Ovary (tissue), 9 donors: ENCODE measurements around the gene PLCL1. TPM values are rescaled to one million over a fixed set of nuclear protein-coding genes. Genes with fewer than 3 reads are reported as not detected.

ENCODE experiments used
- DNase-seq, 5 donors: peaks; one replicate each; pipeline ENCODE4 v3.0.0-alpha.2; 2019 to 2020
- H3K27ac ChIP-seq, 2 donors: fragments of 200-600 bp; one replicate each; pipeline versions ENCODE4 v1.5.1 to v1.8.0; 2019 to 2022
- H3K27me3 ChIP-seq: fragments of 200-600 bp; one replicate; pipeline ENCODE4 v1.8.0; 2022
- H3K36me3 ChIP-seq: fragments of 200-600 bp; sonication (generic); one replicate; pipeline ENCODE4 v1.5.1; 2019
- H3K4me1 ChIP-seq: one replicate; pipeline ENCODE4 v1.8.1; 2013; ENCODE audit warnings: mild to moderate bottlenecking, moderate library complexity; ENCODE audit not compliant: insufficient read depth
- H3K4me3 ChIP-seq: fragments of 200-600 bp; sonication (generic); one replicate; pipeline ENCODE4 v1.5.1; 2017
- H3K9me3 ChIP-seq, 2 donors: fragments of 200-600 bp in 1 of 2; sonication (generic) in 1 of 2; one replicate each; pipeline versions ENCODE4 v1.5.1 to v1.8.1; 2013 to 2019; ENCODE audit warnings: mild to moderate bottlenecking in 1 of 2, moderate library complexity in 1 of 2
- EP300 ChIP-seq: sonication (generic); formaldehyde crosslinking; IDR thresholded peaks from one replicate; pipeline ENCODE4 v1.6.1; 2017; ENCODE audit warnings: antibody characterized with exemption
- POLR2A ChIP-seq: fragments of 450-650 bp; IDR thresholded peaks from one replicate; pipeline ENCODE4 v1.6.1; 2017; ENCODE audit warnings: antibody characterized with exemption, mild to moderate bottlenecking, moderate library complexity
- WGBS, 3 donors: extraction: QIAGEN DNeasy Blood & Tissue Kit in 1 of 3; methylation state at CpG; one replicate each; pipeline versions ENCODE4 v1.1.5 to v1.1.7; 2013 to 2017; 5-methylcytosine and 5-hydroxymethylcytosine counted together
- intact Hi-C, 4 donors: fragments of 100-400 bp; cut with DNase I; formaldehyde crosslinking; loops; one replicate each; pipeline versions ENCODE4 v1.11.0 to v1.15.1; 2022 to 2023
- polyA plus RNA-seq, 2 donors: library from polyadenylated mRNA; stranded (reverse); fragments of 200-250 nt in 1 of 2; fragments of 350-450 nt in 1 of 2; fragmentation: Illumina TruSeq in 1 of 2; extraction: RNeasy Lipid Tissue Mini Kit (QIAGEN cat#74804) in 1 of 2; gene quantifications; one replicate each; pipeline ENCODE4 v1.2.3, GENCODE V29; 2013 to 2014
- total RNA-seq, 7 donors: library from RNA; depleted of rRNA in 2 of 7; stranded (reverse); fragments of >200 nt in 2 of 7; fragmentation: NEBNext Ultra II Directional in 3 of 7; extraction: Animal tissue kit (Norgen Biotek cat#: 25700) in 3 of 7; gene quantifications; one replicate each; pipeline versions ENCODE4 v1.1.0 to v1.2.4, GENCODE V29; 2016 to 2023
- TF ChIP-seq, protein P1 (sequence below), 3 donors: fragments of 450-650 bp in 2 of 3; fragments of 200-600 bp in 1 of 3; IDR thresholded peaks; one replicate each; pipeline versions ENCODE4 v1.5.1 to v1.8.0; 2016 to 2022; ENCODE audit warnings: antibody characterized with exemption in 3 of 3, mild to moderate bottlenecking in 1 of 3
- donor health status: DM: no; HTN: no; CAD: no; lungs with moderate emphysema.
- donor health status: DM: no; HTN: no; CAD: no.
- donor health status: Bipolar disorder and iron deficiency.
- donor health status: DM: yes; HTN: yes; CAD: no.
- donor health status: DM: no; HTN: no; CAD: no.
- donor health status: DM: yes; HTN: yes; CAD: no.

The PLCL1 gene
- total and polyA plus RNA-seq, 9 donors = 8.4 to 17.9 (median 11.1) TPM

DNA sequence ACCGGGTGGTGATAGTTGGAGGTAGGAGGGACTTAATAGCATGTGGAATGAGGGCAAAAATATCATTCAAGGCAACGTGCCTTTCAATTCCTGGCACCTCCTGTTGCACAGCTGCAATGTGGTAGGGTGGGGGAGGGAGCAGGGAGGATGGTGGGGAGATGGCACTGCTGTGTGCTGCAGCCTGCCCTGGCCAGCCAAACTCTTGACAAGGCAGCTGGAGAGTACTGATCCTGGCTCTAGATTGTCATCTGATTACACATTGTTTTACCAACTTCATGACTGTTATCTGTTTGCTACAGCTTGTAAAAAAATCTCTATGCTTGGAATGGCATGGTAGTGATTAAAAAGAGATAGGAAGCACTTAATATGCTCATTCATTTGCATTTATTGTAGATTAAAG lies 47.7 kb downstream of the PLCL1 start:
- Histone ChIP-seq H3K4me3 (no peak overlapping the region), H3K27ac (no peak overlapping the region), H3K9me3 (no peaks in the 10 kb centered on the region), H3K4me1 (peaks cover 9% of the 10 kb centered on the region), H3K36me3 (no peaks in the 10 kb centered on the region), H3K27me3 (no peaks in the 10 kb centered on the region)
- intact Hi-C loops = no loop called here
- no peak for DNase-seq
- TF ChIP-seq EP300 (no peak), POLR2A (no peak)
- TF ChIP-seq, protein P1, sequence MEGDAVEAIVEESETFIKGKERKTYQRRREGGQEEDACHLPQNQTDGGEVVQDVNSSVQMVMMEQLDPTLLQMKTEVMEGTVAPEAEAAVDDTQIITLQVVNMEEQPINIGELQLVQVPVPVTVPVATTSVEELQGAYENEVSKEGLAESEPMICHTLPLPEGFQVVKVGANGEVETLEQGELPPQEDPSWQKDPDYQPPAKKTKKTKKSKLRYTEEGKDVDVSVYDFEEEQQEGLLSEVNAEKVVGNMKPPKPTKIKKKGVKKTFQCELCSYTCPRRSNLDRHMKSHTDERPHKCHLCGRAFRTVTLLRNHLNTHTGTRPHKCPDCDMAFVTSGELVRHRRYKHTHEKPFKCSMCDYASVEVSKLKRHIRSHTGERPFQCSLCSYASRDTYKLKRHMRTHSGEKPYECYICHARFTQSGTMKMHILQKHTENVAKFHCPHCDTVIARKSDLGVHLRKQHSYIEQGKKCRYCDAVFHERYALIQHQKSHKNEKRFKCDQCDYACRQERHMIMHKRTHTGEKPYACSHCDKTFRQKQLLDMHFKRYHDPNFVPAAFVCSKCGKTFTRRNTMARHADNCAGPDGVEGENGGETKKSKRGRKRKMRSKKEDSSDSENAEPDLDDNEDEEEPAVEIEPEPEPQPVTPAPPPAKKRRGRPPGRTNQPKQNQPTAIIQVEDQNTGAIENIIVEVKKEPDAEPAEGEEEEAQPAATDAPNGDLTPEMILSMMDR (IDR thresholded peaks at IDR 0.05) = no peak
- 25 to 60% (median 31%) methylated on average over 2 of the region's 2 CpGs for WGBS, 3 donors

DNA sequence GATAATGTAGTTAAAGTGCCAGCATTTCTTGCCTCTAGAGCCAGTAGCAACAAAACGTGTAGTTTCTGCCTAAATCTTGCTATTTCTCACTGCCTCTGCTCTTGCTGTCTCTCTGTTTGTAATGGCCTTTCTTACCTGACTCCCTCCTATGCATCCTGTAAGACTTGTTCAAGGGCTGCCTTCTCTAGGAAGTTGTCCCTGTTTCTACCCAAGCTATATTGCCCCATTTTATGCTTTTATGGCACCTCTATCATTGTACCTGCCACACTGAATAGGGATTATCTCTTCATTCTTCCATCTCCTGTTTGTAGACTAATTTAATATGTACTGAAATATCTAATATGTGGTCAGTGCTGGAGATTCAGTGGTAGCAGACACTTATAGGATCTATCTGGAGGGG lies 49.2 kb downstream of the PLCL1 start:
- DNase-seq = no peak
- Histone ChIP-seq H3K4me1 (peaks cover 9% of the 10 kb centered on the region), H3K4me3 (no peak overlapping the region), H3K9me3 (no peaks in the 10 kb centered on the region), H3K36me3 (no peaks in the 10 kb centered on the region), H3K27ac (no peak overlapping the region), H3K27me3 (no peaks in the 10 kb centered on the region)
- intact Hi-C loops = no loop called here
- WGBS, 3 donors = 61 to 91% (median 78%) methylated on average over 1 of the region's 1 CpG
- TF ChIP-seq POLR2A = no peak
- no peak for TF ChIP-seq EP300
- TF ChIP-seq, protein P1 (IDR thresholded peaks at IDR 0.05) = no peak

DNA sequence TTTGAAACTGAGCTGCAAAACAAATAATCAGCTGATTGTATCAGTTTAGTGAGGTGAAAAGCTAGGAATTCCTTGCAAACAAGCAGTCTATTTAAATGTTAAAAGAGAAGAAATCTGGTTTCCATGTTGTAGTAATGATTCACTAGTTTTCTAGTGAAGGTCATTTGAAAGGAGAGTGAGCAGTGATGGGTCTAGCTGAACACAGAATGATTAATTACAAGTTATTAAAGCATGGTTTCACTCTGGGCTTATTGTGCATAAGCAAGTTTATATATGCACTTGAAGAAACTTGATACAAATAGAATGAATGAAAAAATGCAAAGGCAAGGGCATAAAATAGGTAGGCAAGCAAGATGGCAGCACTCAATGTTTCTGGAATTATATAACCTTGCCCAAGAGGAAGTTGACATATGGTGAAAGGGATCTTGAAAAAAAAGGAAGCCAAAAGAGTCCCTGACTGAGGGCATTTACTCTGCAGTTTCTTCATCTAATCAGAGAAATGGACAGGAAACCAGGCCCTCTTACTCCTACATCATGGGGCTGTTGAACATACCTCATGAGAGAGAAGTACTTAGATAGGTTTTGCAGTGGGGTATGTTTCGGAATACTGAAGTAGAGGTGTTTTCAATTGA lies 53.2 kb downstream of the PLCL1 start:
- Histone ChIP-seq H3K27ac (no peak overlapping the region), H3K27me3 (no peaks in the 10 kb centered on the region), H3K4me1 (peaks cover 2% of the 10 kb centered on the region), H3K9me3 (no peaks in the 10 kb centered on the region), H3K36me3 (no peaks in the 10 kb centered on the region), H3K4me3 (no peak overlapping the region)
- intact Hi-C loops = no loop called here
- no peak for DNase-seq
- TF ChIP-seq POLR2A = no peak
- TF ChIP-seq, protein P1 (IDR thresholded peaks at IDR 0.05) = no peak
- TF ChIP-seq EP300 = no peak
- WGBS, 3 donors = 94 to 97% (median 96%) methylated on average over 1 of the region's 1 CpG

DNA sequence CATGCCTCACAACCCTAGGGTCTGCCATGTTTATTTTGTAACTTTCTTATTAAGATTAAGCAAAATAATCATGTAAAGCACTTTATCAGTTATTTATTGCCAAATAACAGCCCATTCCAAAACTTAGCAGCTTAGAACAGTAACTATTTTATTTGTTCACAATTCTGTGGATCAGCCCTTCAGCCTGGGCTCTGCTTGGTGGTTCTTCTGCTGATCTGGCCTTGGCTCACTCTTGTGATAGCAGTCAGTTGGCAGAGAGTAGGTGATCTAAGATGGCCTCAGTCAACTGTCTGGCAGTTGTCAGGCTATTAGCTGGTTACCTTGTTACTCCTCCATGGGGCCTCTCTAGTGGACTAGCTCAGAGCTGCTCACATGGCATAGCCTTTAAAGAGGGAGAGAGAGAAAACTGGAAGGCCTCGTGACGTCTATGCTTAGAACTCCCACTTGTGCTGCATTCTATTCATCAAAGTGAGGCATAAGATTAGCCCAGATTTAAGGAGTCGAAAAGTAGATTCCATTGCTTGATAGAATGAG lies 54.3 kb downstream of the PLCL1 start:
- H3K4me3 ChIP-seq = no peak overlapping the region
- TF ChIP-seq EP300 = no peak
- TF ChIP-seq, protein P1 (IDR thresholded peaks at IDR 0.05) = no peak
- no peak for TF ChIP-seq POLR2A
- no peaks in the 10 kb centered on the region for H3K36me3 ChIP-seq
- H3K27ac ChIP-seq = no peak overlapping the region
- WGBS, 3 donors = 61 to 68% (median 63%) methylated on average over 3 of the region's 3 CpGs
- peaks cover 4% of the 10 kb centered on the region for H3K4me1 ChIP-seq
- H3K27me3 ChIP-seq = no peaks in the 10 kb centered on the region
- no peaks in the 10 kb centered on the region for H3K9me3 ChIP-seq
- intact Hi-C loops = no loop called here
- DNase-seq = no peak
